Fibroblast of upper back skin (primary cell): ENCODE results near the gene PSORS1C2.
A peak's percentile ranks its signal among the peaks of the same experiment; 100 is the strongest.

Experiments
- DNase-seq: peaks from one replicate; pipeline ENCODE4 v3.0.0-alpha.2; 2013

Gene PSORS1C2

GRCh38 chr6:31135710-31136109, 3.2 kb downstream of the PSORS1C2 start:
- no peak for DNase-seq

GRCh38 chr6:31132806-31133205, 6.1 kb downstream of the PSORS1C2 start:
- DNase-seq, result no peak

- DNase-seq, result no peak
These were observed 7.3 kb downstream of the PSORS1C2 start for GRCh38 chr6:31131595-31131994.

GRCh38 chr6:31130751-31131150, 8.1 kb downstream of the PSORS1C2 start:
- no peak for DNase-seq

GRCh38 chr6:31129130-31129529, 9.7 kb downstream of the PSORS1C2 start:
- DNase-seq, result no peak

GRCh38 chr6:31128093-31128676, 10.7 kb downstream of the PSORS1C2 start:
- DNase-seq, result peak; percentile 36

- no peak for DNase-seq
These were observed 12.3 kb downstream of the PSORS1C2 start for GRCh38 chr6:31126396-31127175.

GRCh38 chr6:31125586-31126363, 13.1 kb downstream of the PSORS1C2 start:
- peak; percentile 55 for DNase-seq

- peak; percentile 24 for DNase-seq
These were observed 13.7 kb downstream of the PSORS1C2 start for GRCh38 chr6:31125162-31125561.

GRCh38 chr6:31122791-31123706, 15.8 kb downstream of the PSORS1C2 start:
- peak; percentile 50 for DNase-seq

GRCh38 chr6:31121131-31121790, 17.6 kb downstream of the PSORS1C2 start:
- no peak for DNase-seq

- DNase-seq, result no peak
These were observed 18.5 kb downstream of the PSORS1C2 start, which contains the start of gene CDSN for GRCh38 chr6:31120151-31120915. CDSN (minus strand) TSS chr6:31120446; CDS start chr6:31120419, 27 bp downstream.

- DNase-seq, result no peak
These were observed 20.7 kb downstream of the PSORS1C2 start for GRCh38 chr6:31118178-31118577.

- DNase-seq, result peak; percentile 22
These were observed 22.0 kb downstream of the PSORS1C2 start for GRCh38 chr6:31116661-31117385.

GRCh38 chr6:31115941-31116560, 22.8 kb downstream of the PSORS1C2 start:
- DNase-seq, result no peak

GRCh38 chr6:31114970-31115849, 23.7 kb downstream of the PSORS1C2 start:
- DNase-seq, result peak; percentile 75

- DNase-seq, result peak; percentile 98
These were observed 24.4 kb downstream of the PSORS1C2 start, which contains the start of gene PSORS1C1 for GRCh38 chr6:31114541-31114878. PSORS1C1 (plus strand) TSS chr6:31114800; CDS start chr6:31129633, 14,833 bp downstream.

- peak; percentile 98 for DNase-seq
These were observed 24.9 kb downstream of the PSORS1C2 start for GRCh38 chr6:31113861-31114540.
